ENCODE results near the gene STYK1. TPM values are rescaled to one million over a fixed set of nuclear protein-coding genes. Genes with fewer than 3 reads are reported as not detected.

STYK1 gene
- total RNA-seq, 1 donor from 2014 or later = 11.4 TPM

DNA sequence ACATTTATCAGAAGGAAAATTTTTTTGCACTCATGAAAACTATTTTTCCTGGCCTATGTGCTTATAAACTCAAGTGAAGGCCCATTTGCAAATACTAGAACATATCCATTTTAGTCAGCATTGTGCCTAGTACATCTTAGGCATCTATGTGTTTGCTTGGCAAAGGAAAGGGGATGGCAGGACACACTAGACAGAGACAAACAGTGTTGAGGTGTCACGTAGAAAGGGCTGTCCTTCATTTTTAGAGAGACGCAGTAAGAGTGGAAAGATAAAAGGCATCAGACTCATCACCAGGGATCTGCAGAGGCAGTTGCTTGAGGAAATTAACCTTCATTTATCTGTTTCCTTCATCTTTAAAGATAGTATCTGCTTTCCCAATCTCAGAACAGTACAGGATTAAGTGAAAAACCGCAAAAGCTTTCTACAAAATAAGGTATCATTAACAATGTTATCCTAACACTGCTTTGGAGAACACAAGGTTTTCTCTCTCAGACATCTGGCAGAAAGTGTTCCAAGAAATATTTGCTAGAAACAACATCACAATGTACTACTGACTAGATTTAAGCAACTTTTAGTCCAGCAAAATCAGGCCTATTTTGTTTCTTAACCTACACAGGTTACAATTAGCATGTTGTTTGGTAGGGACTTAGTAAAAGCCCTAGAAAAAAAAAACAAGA lies 47.3 kb upstream of the STYK1 start:
- peaks cover 58% of the 10 kb centered on the region for H3K4me1 Mint-ChIP-seq (ENCODE audit: unreplicated experiment)
- TF ChIP-seq, protein P1, sequence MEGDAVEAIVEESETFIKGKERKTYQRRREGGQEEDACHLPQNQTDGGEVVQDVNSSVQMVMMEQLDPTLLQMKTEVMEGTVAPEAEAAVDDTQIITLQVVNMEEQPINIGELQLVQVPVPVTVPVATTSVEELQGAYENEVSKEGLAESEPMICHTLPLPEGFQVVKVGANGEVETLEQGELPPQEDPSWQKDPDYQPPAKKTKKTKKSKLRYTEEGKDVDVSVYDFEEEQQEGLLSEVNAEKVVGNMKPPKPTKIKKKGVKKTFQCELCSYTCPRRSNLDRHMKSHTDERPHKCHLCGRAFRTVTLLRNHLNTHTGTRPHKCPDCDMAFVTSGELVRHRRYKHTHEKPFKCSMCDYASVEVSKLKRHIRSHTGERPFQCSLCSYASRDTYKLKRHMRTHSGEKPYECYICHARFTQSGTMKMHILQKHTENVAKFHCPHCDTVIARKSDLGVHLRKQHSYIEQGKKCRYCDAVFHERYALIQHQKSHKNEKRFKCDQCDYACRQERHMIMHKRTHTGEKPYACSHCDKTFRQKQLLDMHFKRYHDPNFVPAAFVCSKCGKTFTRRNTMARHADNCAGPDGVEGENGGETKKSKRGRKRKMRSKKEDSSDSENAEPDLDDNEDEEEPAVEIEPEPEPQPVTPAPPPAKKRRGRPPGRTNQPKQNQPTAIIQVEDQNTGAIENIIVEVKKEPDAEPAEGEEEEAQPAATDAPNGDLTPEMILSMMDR (IDR thresholded peaks at IDR 0.05; ENCODE audit: unreplicated experiment) = no peak
- peak overlapping the region; percentile 97 for H3K4me3 Mint-ChIP-seq (ENCODE audit: unreplicated experiment)
- DNase-seq (ENCODE audit: low spot score) = no peak
- H3K27me3 Mint-ChIP-seq (ENCODE audit: unreplicated experiment) = peaks cover 21% of the 10 kb centered on the region
- H3K36me3 Mint-ChIP-seq (ENCODE audit: low read depth, unreplicated experiment) = peaks cover 23% of the 10 kb centered on the region
- peaks cover 8% of the 10 kb centered on the region for H3K9me3 Mint-ChIP-seq (ENCODE audit: unreplicated experiment)
- peak overlapping the region; percentile 100 for H3K27ac Mint-ChIP-seq (ENCODE audit: unreplicated experiment)

DNA sequence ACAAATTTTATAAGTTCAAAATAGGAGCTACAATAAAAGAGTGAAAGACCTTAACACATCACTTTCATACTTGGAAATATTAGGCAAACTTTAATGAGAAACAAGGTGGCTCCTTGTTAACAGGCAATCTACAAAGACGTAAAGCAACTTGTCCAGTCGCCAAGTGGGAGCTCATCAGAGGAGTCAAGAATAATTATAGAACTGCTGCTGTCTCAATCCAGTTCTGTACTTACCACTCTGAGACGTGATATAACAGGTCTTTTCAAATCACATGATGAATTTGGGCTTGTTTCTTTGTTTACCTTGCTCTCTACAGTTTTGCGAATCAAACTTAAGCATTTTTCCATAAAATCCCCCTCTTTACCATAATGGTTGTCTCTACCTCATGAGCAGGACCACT lies 45.6 kb upstream of the STYK1 start:
- TF ChIP-seq, protein P1 (IDR thresholded peaks at IDR 0.05; ENCODE audit: unreplicated experiment) = no peak
- Mint-ChIP-seq H3K4me3 (ENCODE audit: unreplicated experiment) (peak overlapping the region; percentile 56), H3K4me1 (ENCODE audit: unreplicated experiment) (peaks cover 67% of the 10 kb centered on the region), H3K9me3 (ENCODE audit: unreplicated experiment) (peaks cover 8% of the 10 kb centered on the region), H3K27ac (ENCODE audit: unreplicated experiment) (peak overlapping the region; percentile 100), H3K27me3 (ENCODE audit: unreplicated experiment) (peaks cover 21% of the 10 kb centered on the region), H3K36me3 (ENCODE audit: low read depth, unreplicated experiment) (peaks cover 31% of the 10 kb centered on the region)
- no peak for DNase-seq (ENCODE audit: low spot score)

DNA sequence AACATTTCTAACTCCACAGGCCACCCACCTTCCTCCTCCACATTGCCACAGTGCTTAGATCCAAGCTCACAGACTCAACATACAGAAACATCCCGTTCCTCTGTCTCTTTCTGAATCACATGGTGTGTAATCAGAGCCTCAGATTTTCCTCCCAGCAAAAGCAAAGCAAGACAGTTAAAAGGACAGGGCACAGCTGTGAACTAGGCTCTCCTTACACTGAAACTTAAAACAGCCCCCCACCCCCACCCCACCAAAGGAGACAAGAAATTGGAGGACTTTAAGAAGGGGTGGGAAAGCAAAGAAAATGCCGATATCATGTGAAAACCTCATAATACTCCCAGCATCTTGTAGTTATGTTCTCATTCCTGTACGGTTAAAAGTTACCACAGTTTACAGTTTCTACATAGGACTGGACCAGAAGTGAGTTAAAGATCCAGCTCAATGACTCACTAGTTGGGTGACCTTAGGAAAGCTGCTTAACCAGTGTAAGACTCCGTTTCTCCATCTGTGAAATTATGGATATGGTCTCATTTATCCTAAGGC lies 44.5 kb upstream of the STYK1 start:
- Mint-ChIP-seq H3K4me1 (ENCODE audit: unreplicated experiment) (peaks cover 62% of the 10 kb centered on the region), H3K27ac (ENCODE audit: unreplicated experiment) (peak overlapping the region; percentile 98), H3K36me3 (ENCODE audit: low read depth, unreplicated experiment) (peaks cover 38% of the 10 kb centered on the region), H3K4me3 (ENCODE audit: unreplicated experiment) (peak overlapping the region; percentile 76), H3K9me3 (ENCODE audit: unreplicated experiment) (peaks cover 8% of the 10 kb centered on the region), H3K27me3 (ENCODE audit: unreplicated experiment) (peaks cover 17% of the 10 kb centered on the region)
- TF ChIP-seq, protein P1 (IDR thresholded peaks at IDR 0.05; ENCODE audit: unreplicated experiment) = no peak
- DNase-seq (ENCODE audit: low spot score) = no peak

DNA sequence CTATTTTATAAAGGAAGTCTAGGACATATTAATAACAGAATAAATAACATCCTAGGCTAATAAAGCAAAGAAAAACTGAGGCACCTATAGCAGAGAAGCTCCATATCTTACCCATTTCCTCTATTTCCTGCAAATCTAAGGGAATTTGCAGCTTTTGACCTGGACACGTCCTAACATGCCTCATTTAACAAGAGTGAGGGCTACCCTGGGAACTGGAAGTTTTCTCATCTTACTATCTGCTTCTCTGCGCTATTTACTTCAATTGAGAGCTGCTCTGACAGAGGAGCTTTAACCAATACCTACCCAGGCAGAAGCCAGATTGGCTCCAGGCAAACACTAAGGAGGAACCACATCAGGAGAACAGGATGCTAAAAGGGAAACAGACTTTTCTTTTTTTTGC lies 43.6 kb upstream of the STYK1 start:
- Mint-ChIP-seq H3K27me3 (ENCODE audit: unreplicated experiment) (peaks cover 17% of the 10 kb centered on the region), H3K9me3 (ENCODE audit: unreplicated experiment) (peaks cover 8% of the 10 kb centered on the region), H3K36me3 (ENCODE audit: low read depth, unreplicated experiment) (peaks cover 42% of the 10 kb centered on the region), H3K4me1 (ENCODE audit: unreplicated experiment) (peaks cover 62% of the 10 kb centered on the region), H3K4me3 (ENCODE audit: unreplicated experiment) (peak overlapping the region; percentile 73), H3K27ac (ENCODE audit: unreplicated experiment) (peak overlapping the region; percentile 98)
- TF ChIP-seq, protein P1 (IDR thresholded peaks at IDR 0.05; ENCODE audit: unreplicated experiment) = no peak
- DNase-seq (ENCODE audit: low spot score) = peak; percentile 27

DNA sequence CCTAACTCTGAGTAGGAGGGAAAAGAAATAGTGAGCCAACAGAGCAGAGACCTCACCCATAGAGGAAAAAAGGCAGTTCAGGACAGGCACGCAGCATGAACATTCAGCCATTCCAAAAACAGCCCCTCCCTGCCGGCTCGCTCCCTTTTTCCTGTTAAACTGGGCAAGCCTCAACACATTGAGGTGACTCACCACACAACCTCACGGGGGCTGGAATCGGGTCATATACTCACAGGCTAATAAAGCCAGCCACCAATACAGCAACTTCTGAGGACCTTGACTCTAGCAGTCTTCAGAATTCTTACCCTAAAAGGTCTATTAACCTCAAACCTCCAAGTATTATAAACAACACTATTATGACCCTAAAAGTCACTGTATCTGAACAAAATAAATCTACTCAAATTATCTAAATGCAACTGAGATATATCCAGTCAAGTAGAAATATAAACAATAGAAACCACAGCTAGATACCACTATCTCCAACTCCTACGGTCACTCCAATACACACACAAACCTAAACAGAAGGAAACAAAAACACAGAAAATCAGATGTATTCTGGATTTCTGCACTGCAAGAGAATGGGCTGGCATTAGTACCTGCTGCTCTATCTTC lies 43.0 kb upstream of the STYK1 start:
- Mint-ChIP-seq H3K36me3 (ENCODE audit: low read depth, unreplicated experiment) (peaks cover 40% of the 10 kb centered on the region), H3K4me1 (ENCODE audit: unreplicated experiment) (peaks cover 56% of the 10 kb centered on the region), H3K27me3 (ENCODE audit: unreplicated experiment) (peaks cover 11% of the 10 kb centered on the region), H3K27ac (ENCODE audit: unreplicated experiment) (peak overlapping the region; percentile 98), H3K4me3 (ENCODE audit: unreplicated experiment) (peak overlapping the region; percentile 42), H3K9me3 (ENCODE audit: unreplicated experiment) (peaks cover 2% of the 10 kb centered on the region)
- TF ChIP-seq, protein P1 (IDR thresholded peaks at IDR 0.05; ENCODE audit: unreplicated experiment) = no peak
- DNase-seq (ENCODE audit: low spot score) = peak; percentile 58

All from endothelial cell (in vitro differentiated cells).